ENCODE measurements around the gene SERTAD1. TPM values are rescaled to one million over a fixed set of nuclear protein-coding genes. Genes with fewer than 3 reads are reported as not detected.

The SERTAD1 gene
- total RNA-seq, 1 experiment from 2014 or later, result 8.6 TPM

GRCh38 chr19:40444825-40445312 is 19.1 kb upstream of the SERTAD1 start:
- BruUV-seq (replicated peaks), result TSS peak; percentile 95
- ChIA-PET POLR2A (interaction anchor here (0.6 to 2.6 kb wide), 3 partner anchors 9 to 24 kb away, joined by 3 to 10 read pairs (median 8); no protein-coding TSS in a partner anchor), CTCF (interaction anchor here (1.0 kb wide), 1 partner anchor 140 kb away, joined by 5 read pairs; no protein-coding TSS in a partner anchor)
- no peaks in the 10 kb centered on the region for H3K9me3 ChIP-seq
- no peaks in the 10 kb centered on the region for H3K27me3 ChIP-seq (replicated peaks; ENCODE audit: control insufficient read depth, insufficient read depth, low read length)
- TF ChIP-seq, protein P1, sequence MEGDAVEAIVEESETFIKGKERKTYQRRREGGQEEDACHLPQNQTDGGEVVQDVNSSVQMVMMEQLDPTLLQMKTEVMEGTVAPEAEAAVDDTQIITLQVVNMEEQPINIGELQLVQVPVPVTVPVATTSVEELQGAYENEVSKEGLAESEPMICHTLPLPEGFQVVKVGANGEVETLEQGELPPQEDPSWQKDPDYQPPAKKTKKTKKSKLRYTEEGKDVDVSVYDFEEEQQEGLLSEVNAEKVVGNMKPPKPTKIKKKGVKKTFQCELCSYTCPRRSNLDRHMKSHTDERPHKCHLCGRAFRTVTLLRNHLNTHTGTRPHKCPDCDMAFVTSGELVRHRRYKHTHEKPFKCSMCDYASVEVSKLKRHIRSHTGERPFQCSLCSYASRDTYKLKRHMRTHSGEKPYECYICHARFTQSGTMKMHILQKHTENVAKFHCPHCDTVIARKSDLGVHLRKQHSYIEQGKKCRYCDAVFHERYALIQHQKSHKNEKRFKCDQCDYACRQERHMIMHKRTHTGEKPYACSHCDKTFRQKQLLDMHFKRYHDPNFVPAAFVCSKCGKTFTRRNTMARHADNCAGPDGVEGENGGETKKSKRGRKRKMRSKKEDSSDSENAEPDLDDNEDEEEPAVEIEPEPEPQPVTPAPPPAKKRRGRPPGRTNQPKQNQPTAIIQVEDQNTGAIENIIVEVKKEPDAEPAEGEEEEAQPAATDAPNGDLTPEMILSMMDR (IDR thresholded peaks at IDR 0.05; ENCODE audit: insufficient read depth in 1 of 2, low read depth in 1 of 2, low read length in 1 of 2, severe bottlenecking in 1 of 2, unreplicated experiment in 1 of 2), result peak in 1 of 2 experiments; percentile 61
- DNase-seq, result no peak
- peak overlapping the region; percentile 97 for H3K4me3 Mint-ChIP-seq (ENCODE audit: unreplicated experiment)
- H3K36me3 ChIP-seq (ENCODE audit: control insufficient read depth, insufficient read depth, low read length), result peaks cover 10% of the 10 kb centered on the region
- H3K36me3 Mint-ChIP-seq (ENCODE audit: insufficient read depth, unreplicated experiment), result peaks cover 55% of the 10 kb centered on the region
- H3K27me3 Mint-ChIP-seq (ENCODE audit: insufficient read depth, unreplicated experiment), result no peaks in the 10 kb centered on the region
- no peaks in the 10 kb centered on the region for H3K9me3 Mint-ChIP-seq (ENCODE audit: unreplicated experiment)
- peak overlapping the region; percentile 98 for H3K27ac Mint-ChIP-seq (ENCODE audit: unreplicated experiment)
- H3K4me1 Mint-ChIP-seq (ENCODE audit: low read depth, unreplicated experiment), result peaks cover 9% of the 10 kb centered on the region
- intact Hi-C loops (cut with micrococcal nuclease; ENCODE audit: unreplicated experiment), result loop anchor here (1.0 kb wide), 3 partner anchors 19 to 140 kb away; no protein-coding TSS in a partner anchor
- peaks cover 23% of the 10 kb centered on the region for H3K4me1 ChIP-seq
- peak overlapping the region; percentile 90 for H3K4me3 ChIP-seq (ENCODE audit: low read depth, low read length)

GRCh38 chr19:40444000-40444824 is 18.4 kb upstream of the SERTAD1 start, which contains the start of gene SERTAD3:
SERTAD3 (minus strand) TSS chr19:40444335; CDS start chr19:40442080, 2,255 bp downstream.
- Histone ChIP-seq H3K4me3 (ENCODE audit: low read depth, low read length) (peak within 1 kb of the TSS; percentile 90), H3K9me3 (no peaks in the 10 kb centered on the region), H3K36me3 (ENCODE audit: control insufficient read depth, insufficient read depth, low read length) (peaks cover 10% of the 10 kb centered on the region), H3K27me3 (replicated peaks; ENCODE audit: control insufficient read depth, insufficient read depth, low read length) (no peaks in the 10 kb centered on the region), H3K4me1 (peaks cover 23% of the 10 kb centered on the region)
- ChIA-PET POLR2A (interaction anchor here (1.0 to 2.6 kb wide), 5 partner anchors 9 to 160 kb away, joined by 8 to 17 read pairs (median 10); partner anchors contain the start of gene BLVRB), CTCF (interaction anchor here (0.6 to 2.1 kb wide), 5 partner anchors 9 to 1393 kb away, joined by 3 to 17 read pairs (median 8); partner anchors contain the start of gene BLVRB)
- Mint-ChIP-seq H3K27me3 (ENCODE audit: insufficient read depth, unreplicated experiment) (no peaks in the 10 kb centered on the region), H3K4me1 (ENCODE audit: low read depth, unreplicated experiment) (peaks cover 9% of the 10 kb centered on the region), H3K36me3 (ENCODE audit: insufficient read depth, unreplicated experiment) (peaks cover 56% of the 10 kb centered on the region), H3K4me3 (ENCODE audit: unreplicated experiment) (peak within 1 kb of the TSS; percentile 97), H3K9me3 (ENCODE audit: unreplicated experiment) (no peaks in the 10 kb centered on the region), H3K27ac (ENCODE audit: unreplicated experiment) (peak within 1 kb of the TSS; percentile 98)
- intact Hi-C loops (cut with micrococcal nuclease; ENCODE audit: unreplicated experiment), result loop anchor here (1.0 kb wide), 7 partner anchors 11 to 139 kb away; partner anchors contain the start of genes BLVRB, C19orf47 and PLD3
- BruUV-seq (replicated peaks), result no TSS peak
- TF ChIP-seq, protein P1 (IDR thresholded peaks at IDR 0.05; ENCODE audit: insufficient read depth in 1 of 2, low read depth in 1 of 2, low read length in 1 of 2, severe bottlenecking in 1 of 2, unreplicated experiment in 1 of 2), result no peak
- DNase-seq, result peak; percentile 97 to 99

Measured in Caco-2 (cell line).